ENCODE data around the gene LDLRAD2. TPM values are rescaled to one million over a fixed set of nuclear protein-coding genes. Genes with fewer than 3 reads are reported as not detected.

Gene LDLRAD2
- total and polyA plus RNA-seq, 2 of the 8 experiments (the other 6 are each of a cell fraction or from before 2014, with no cell fraction given), result 0.48 to 0.74 TPM

GRCh38 chr1:21831454-21831970, 19.4 kb downstream of the LDLRAD2 start:
- H4K5ac ChIP-seq (ENCODE audit: insufficient read length, low read depth, low read length), result no peak overlapping the region
- H3K18ac ChIP-seq (ENCODE audit: extremely low read depth, low read length), result no peak overlapping the region
- H3K79me2 ChIP-seq (ENCODE audit: control insufficient read depth in 1 of 2, insufficient read depth in 2 of 2, low read length in 2 of 2), result no peaks in the 10 kb centered on the region
- H2BK15ac ChIP-seq (ENCODE audit: low read length), result no peak overlapping the region
- DNase-seq (ENCODE audit: low read depth in 1 of 2, low spot score in 2 of 2) (no peak), FAIRE-seq (no peak)
- ChIA-PET CTCF (ENCODE audit: partially characterized antibody) (no interaction called here), POLR2A (ENCODE audit: partially characterized antibody) (no interaction called here)
- H3K23me2 ChIP-seq (ENCODE audit: low read depth, low read length), result no peaks in the 10 kb centered on the region
- H3K4me3 ChIP-seq (ENCODE audit: extremely low read depth in 1 of 4, insufficient read depth in 2 of 4, low read depth in 3 of 4, low read length in 4 of 4), result no peak overlapping the region
- H3K14ac ChIP-seq (ENCODE audit: insufficient read length), result no peak overlapping the region
- no peak overlapping the region for H2BK120ac ChIP-seq (replicated peaks; ENCODE audit: low read depth, low read length)
- H3K56ac ChIP-seq (replicated peaks; ENCODE audit: insufficient read length, low read depth, low read length), result no peak overlapping the region
- no peak overlapping the region for H3K4me2 ChIP-seq (ENCODE audit: insufficient read depth in 1 of 2, low read depth in 2 of 2, low read length in 2 of 2)
- peaks cover 7 to 8% of the 10 kb centered on the region in 2 experiments; a peak in 3 of 4 replicates for H3K9me3 ChIP-seq (ENCODE audit: insufficient read depth in 2 of 2, low read depth in 1 of 2, low read length in 1 of 2)
- no peak overlapping the region for H2BK12ac ChIP-seq (ENCODE audit: low read depth, low read length)
- H2AK5ac ChIP-seq (ENCODE audit: low read depth, low read length), result no peak overlapping the region
- peaks cover 0 to 5% of the 10 kb centered on the region in 2 experiments for H4K20me1 ChIP-seq (replicated peaks in 1 of 2; ENCODE audit: control insufficient read depth in 1 of 2, insufficient read depth in 2 of 2, low read length in 2 of 2)
- no peak overlapping the region for H2BK5ac ChIP-seq (ENCODE audit: low read depth, low read length)
- no peak overlapping the region for H3K23ac ChIP-seq (ENCODE audit: insufficient read length)
- H3K79me1 ChIP-seq (ENCODE audit: low read depth, low read length), result no peaks in the 10 kb centered on the region
- no peak overlapping the region for H2AFZ ChIP-seq (ENCODE audit: low read length)
- peaks cover 26 to 78% (median 65%) of the 10 kb centered on the region in 4 experiments for H3K36me3 ChIP-seq (ENCODE audit: control insufficient read depth in 2 of 4, insufficient read depth in 4 of 4, low read length in 3 of 4)
- no peak overlapping the region for H3K9ac ChIP-seq (replicated peaks in 1 of 4; ENCODE audit: extremely low read depth in 1 of 4, low read depth in 3 of 4, low read length in 3 of 4)
- H4K8ac ChIP-seq (ENCODE audit: extremely low read depth, insufficient read depth, low read length), result no peak overlapping the region; the same call in 1 of the 2 replicates
- H3K27ac ChIP-seq (ENCODE audit: low read depth, low read length), result no peak overlapping the region
- H3K4me1 ChIP-seq (replicated peaks in 1 of 4; ENCODE audit: control insufficient read depth in 3 of 4, insufficient read depth in 4 of 4, low read length in 3 of 4), result no peaks in the 10 kb centered on the region
- H3K4ac ChIP-seq (replicated peaks; ENCODE audit: insufficient read length, low read depth, low read length), result no peak overlapping the region
- H4K91ac ChIP-seq (replicated peaks; ENCODE audit: insufficient read length, low read length), result no peak overlapping the region
- WGBS, 2 experiments (ENCODE audit: extremely low coverage in 1 of 2, insufficient coverage in 1 of 2, insufficient read length in 1 of 2, insufficient replicate concordance in 2 of 2, low coverage in 1 of 2, low lambda C conversion rate in 2 of 2, missing lambda C conversion rate in 1 of 2), result 94% methylated on average over 14 of the region's 14 CpGs; no CpG with 5 or more reads in 1 of the 2 experiments
- TF ChIP-seq TBP (IDR thresholded peaks at IDR 0.05; ENCODE audit: low read depth, low read length) (no peak), CBX5 (IDR thresholded peaks at IDR 0.05; ENCODE audit: low read depth, low read length) (no peak), RBBP5 (IDR thresholded peaks at IDR 0.05; ENCODE audit: borderline replicate concordance, low read depth, low read length) (no peak), RXRA (IDR thresholded peaks at IDR 0.05; ENCODE audit: insufficient read depth, low read depth, low read length) (no peak), EZH2 (IDR thresholded peaks at IDR 0.05; ENCODE audit: low read depth, low read length, severe bottlenecking) (no peak), SIN3A (conservative IDR thresholded peaks at IDR 0.05 in 1 of 2, IDR thresholded peaks at IDR 0.05 in 1 of 2; ENCODE audit: low read depth in 1 of 2, low read length in 2 of 2) (no peak), TCF12 (IDR thresholded peaks at IDR 0.05; ENCODE audit: low read depth, low read length) (no peak), ASH2L (IDR thresholded peaks at IDR 0.05; ENCODE audit: low read length) (no peak), EP300 (IDR thresholded peaks at IDR 0.05; ENCODE audit: borderline replicate concordance in 1 of 2, low read depth in 2 of 2, low read length in 2 of 2) (no peak), SIRT6 (IDR thresholded peaks at IDR 0.05; ENCODE audit: low read length) (no peak), MAFK (IDR thresholded peaks at IDR 0.05; ENCODE audit: low read depth, low read length) (no peak), CHD2 (IDR thresholded peaks at IDR 0.05; ENCODE audit: low read length) (no peak)
- no peak overlapping the region for H2BK20ac ChIP-seq (ENCODE audit: low read length)
- H3K27me3 ChIP-seq (replicated peaks in 1 of 4; ENCODE audit: control insufficient read depth in 3 of 4, extremely low read depth in 1 of 4, insufficient read depth in 3 of 4, low read length in 3 of 4), result no peaks in the 10 kb centered on the region

Measured in H1 (cell line).